ENCODE data around the gene CAPN5. TPM values are rescaled to one million over a fixed set of nuclear protein-coding genes. Genes with fewer than 3 reads are reported as not detected.

CAPN5 gene
- total RNA-seq, 1 experiment from 2014 or later, result 27.4 TPM

DNA sequence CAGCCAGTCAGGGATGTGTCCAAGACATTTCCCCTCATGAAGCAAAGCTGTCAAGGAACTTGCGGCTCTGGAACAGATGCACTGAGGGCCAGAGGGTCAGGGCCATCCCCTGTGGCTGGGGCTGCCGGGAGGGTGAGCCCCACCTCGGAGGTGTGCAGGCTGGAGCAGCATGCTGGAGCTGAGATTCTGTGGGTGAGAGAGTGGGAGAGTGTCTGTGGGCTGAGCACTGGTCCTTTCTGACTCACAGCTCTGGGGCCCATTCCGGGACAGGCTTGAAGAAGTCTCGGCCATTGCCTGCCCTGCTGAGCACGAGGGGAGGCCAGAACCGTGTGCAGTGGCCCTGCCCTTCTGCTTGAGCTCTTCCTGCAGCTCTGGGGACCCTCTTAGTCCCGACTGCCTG lies 38.0 kb downstream of the CAPN5 start:
- peaks cover 8% of the 10 kb centered on the region for H3K36me3 Mint-ChIP-seq
- POLR2A ChIA-PET, result no interaction called here
- no peak overlapping the region for H3K27ac Mint-ChIP-seq

DNA sequence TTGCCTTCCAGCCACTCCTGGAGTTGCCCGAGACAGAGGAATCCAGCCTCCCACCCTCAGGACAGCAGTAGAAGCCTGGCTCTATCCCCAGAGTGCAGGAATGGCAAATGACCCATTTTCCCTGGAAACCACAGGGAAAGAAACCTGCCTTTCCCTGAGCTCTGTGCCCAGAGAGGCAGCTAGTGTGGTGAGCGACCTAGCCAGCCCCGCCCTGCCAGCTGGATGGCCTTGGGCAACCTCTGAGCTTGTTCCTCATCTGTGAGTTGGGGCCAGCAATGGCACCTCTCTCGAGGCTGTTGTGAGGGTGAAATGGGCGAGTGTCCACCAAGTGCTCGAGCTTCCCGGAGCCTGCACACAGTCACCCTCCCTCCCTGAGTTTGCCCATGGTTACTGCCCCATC lies 39.5 kb downstream of the CAPN5 start:
- H3K27ac Mint-ChIP-seq, result no peak overlapping the region
- POLR2A ChIA-PET, result no interaction called here
- H3K9me3 Mint-ChIP-seq, result no peaks in the 10 kb centered on the region
- no peaks in the 10 kb centered on the region for H3K27me3 Mint-ChIP-seq (ENCODE audit: low read depth)
- H3K36me3 Mint-ChIP-seq, result no peaks in the 10 kb centered on the region
- no peak for ATAC-seq
- no peak for DNase-seq (ENCODE audit: low spot score)
- no peak overlapping the region for H3K4me3 Mint-ChIP-seq
- CTCF ChIA-PET, result interaction anchor here (0.7 to 6.0 kb wide), 8 partner anchors 9 to 513 kb away, joined by 3 to 48 read pairs (median 4); no protein-coding TSS in a partner anchor
- no peaks in the 10 kb centered on the region for H3K4me1 Mint-ChIP-seq
- TF ChIP-seq, protein P1, sequence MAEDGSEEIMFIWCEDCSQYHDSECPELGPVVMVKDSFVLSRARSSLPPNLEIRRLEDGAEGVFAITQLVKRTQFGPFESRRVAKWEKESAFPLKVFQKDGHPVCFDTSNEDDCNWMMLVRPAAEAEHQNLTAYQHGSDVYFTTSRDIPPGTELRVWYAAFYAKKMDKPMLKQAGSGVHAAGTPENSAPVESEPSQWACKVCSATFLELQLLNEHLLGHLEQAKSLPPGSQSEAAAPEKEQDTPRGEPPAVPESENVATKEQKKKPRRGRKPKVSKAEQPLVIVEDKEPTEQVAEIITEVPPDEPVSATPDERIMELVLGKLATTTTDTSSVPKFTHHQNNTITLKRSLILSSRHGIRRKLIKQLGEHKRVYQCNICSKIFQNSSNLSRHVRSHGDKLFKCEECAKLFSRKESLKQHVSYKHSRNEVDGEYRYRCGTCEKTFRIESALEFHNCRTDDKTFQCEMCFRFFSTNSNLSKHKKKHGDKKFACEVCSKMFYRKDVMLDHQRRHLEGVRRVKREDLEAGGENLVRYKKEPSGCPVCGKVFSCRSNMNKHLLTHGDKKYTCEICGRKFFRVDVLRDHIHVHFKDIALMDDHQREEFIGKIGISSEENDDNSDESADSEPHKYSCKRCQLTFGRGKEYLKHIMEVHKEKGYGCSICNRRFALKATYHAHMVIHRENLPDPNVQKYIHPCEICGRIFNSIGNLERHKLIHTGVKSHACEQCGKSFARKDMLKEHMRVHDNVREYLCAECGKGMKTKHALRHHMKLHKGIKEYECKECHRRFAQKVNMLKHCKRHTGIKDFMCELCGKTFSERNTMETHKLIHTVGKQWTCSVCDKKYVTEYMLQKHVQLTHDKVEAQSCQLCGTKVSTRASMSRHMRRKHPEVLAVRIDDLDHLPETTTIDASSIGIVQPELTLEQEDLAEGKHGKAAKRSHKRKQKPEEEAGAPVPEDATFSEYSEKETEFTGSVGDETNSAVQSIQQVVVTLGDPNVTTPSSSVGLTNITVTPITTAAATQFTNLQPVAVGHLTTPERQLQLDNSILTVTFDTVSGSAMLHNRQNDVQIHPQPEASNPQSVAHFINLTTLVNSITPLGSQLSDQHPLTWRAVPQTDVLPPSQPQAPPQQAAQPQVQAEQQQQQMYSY (CRISPR knock-in tag; IDR thresholded peaks at IDR 0.05), result no peak
- TF ChIP-seq JAZF1 (CRISPR knock-in tag; IDR thresholded peaks at IDR 0.05) (no peak), NFE2L1 (CRISPR knock-in tag; IDR thresholded peaks at IDR 0.05) (no peak), TEAD4 (CRISPR knock-in tag; IDR thresholded peaks at IDR 0.05) (no peak), RELA (CRISPR knock-in tag; IDR thresholded peaks at IDR 0.05; ENCODE audit: borderline replicate concordance) (no peak), GRHL2 (CRISPR knock-in tag; IDR thresholded peaks at IDR 0.05; ENCODE audit: insufficient replicate concordance, severe bottlenecking) (no peak)
- TF ChIP-seq, protein P2, sequence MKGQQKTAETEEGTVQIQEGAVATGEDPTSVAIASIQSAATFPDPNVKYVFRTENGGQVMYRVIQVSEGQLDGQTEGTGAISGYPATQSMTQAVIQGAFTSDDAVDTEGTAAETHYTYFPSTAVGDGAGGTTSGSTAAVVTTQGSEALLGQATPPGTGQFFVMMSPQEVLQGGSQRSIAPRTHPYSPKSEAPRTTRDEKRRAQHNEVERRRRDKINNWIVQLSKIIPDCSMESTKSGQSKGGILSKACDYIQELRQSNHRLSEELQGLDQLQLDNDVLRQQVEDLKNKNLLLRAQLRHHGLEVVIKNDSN (CRISPR knock-in tag; IDR thresholded peaks at IDR 0.05), result no peak
- TF ChIP-seq, protein P3, sequence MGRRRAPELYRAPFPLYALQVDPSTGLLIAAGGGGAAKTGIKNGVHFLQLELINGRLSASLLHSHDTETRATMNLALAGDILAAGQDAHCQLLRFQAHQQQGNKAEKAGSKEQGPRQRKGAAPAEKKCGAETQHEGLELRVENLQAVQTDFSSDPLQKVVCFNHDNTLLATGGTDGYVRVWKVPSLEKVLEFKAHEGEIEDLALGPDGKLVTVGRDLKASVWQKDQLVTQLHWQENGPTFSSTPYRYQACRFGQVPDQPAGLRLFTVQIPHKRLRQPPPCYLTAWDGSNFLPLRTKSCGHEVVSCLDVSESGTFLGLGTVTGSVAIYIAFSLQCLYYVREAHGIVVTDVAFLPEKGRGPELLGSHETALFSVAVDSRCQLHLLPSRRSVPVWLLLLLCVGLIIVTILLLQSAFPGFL (CRISPR knock-in tag; IDR thresholded peaks at IDR 0.05; ENCODE audit: borderline replicate concordance), result no peak
- TF ChIP-seq, protein P4, sequence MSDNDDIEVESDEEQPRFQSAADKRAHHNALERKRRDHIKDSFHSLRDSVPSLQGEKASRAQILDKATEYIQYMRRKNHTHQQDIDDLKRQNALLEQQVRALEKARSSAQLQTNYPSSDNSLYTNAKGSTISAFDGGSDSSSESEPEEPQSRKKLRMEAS (CRISPR knock-in tag; IDR thresholded peaks at IDR 0.05), result no peak
- TF ChIP-seq, protein P5, sequence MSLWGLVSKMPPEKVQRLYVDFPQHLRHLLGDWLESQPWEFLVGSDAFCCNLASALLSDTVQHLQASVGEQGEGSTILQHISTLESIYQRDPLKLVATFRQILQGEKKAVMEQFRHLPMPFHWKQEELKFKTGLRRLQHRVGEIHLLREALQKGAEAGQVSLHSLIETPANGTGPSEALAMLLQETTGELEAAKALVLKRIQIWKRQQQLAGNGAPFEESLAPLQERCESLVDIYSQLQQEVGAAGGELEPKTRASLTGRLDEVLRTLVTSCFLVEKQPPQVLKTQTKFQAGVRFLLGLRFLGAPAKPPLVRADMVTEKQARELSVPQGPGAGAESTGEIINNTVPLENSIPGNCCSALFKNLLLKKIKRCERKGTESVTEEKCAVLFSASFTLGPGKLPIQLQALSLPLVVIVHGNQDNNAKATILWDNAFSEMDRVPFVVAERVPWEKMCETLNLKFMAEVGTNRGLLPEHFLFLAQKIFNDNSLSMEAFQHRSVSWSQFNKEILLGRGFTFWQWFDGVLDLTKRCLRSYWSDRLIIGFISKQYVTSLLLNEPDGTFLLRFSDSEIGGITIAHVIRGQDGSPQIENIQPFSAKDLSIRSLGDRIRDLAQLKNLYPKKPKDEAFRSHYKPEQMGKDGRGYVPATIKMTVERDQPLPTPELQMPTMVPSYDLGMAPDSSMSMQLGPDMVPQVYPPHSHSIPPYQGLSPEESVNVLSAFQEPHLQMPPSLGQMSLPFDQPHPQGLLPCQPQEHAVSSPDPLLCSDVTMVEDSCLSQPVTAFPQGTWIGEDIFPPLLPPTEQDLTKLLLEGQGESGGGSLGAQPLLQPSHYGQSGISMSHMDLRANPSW (CRISPR knock-in tag; conservative IDR thresholded peaks at IDR 0.05; ENCODE audit: low read depth), result no peak
- TF ChIP-seq, protein P6, sequence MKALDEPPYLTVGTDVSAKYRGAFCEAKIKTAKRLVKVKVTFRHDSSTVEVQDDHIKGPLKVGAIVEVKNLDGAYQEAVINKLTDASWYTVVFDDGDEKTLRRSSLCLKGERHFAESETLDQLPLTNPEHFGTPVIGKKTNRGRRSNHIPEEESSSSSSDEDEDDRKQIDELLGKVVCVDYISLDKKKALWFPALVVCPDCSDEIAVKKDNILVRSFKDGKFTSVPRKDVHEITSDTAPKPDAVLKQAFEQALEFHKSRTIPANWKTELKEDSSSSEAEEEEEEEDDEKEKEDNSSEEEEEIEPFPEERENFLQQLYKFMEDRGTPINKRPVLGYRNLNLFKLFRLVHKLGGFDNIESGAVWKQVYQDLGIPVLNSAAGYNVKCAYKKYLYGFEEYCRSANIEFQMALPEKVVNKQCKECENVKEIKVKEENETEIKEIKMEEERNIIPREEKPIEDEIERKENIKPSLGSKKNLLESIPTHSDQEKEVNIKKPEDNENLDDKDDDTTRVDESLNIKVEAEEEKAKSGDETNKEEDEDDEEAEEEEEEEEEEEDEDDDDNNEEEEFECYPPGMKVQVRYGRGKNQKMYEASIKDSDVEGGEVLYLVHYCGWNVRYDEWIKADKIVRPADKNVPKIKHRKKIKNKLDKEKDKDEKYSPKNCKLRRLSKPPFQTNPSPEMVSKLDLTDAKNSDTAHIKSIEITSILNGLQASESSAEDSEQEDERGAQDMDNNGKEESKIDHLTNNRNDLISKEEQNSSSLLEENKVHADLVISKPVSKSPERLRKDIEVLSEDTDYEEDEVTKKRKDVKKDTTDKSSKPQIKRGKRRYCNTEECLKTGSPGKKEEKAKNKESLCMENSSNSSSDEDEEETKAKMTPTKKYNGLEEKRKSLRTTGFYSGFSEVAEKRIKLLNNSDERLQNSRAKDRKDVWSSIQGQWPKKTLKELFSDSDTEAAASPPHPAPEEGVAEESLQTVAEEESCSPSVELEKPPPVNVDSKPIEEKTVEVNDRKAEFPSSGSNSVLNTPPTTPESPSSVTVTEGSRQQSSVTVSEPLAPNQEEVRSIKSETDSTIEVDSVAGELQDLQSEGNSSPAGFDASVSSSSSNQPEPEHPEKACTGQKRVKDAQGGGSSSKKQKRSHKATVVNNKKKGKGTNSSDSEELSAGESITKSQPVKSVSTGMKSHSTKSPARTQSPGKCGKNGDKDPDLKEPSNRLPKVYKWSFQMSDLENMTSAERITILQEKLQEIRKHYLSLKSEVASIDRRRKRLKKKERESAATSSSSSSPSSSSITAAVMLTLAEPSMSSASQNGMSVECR (CRISPR knock-in tag; IDR thresholded peaks at IDR 0.05; ENCODE audit: borderline replicate concordance), result no peak

More for the DNA sequence above, 38.0 kb downstream of the CAPN5 start:
- CTCF ChIA-PET, result interaction anchor here (1.2 to 6.0 kb wide), 6 partner anchors 8 to 185 kb away, joined by 4 to 48 read pairs (median 5); partner anchors contain the start of gene MYO7A
- Mint-ChIP-seq H3K4me3 (no peak overlapping the region), H3K4me1 (no peaks in the 10 kb centered on the region), H3K27me3 (ENCODE audit: low read depth) (no peaks in the 10 kb centered on the region), H3K9me3 (peaks cover 9% of the 10 kb centered on the region)
- TF ChIP-seq, protein P1 (CRISPR knock-in tag; IDR thresholded peaks at IDR 0.05), result no peak
- TF ChIP-seq SMAD4 (CRISPR knock-in tag; IDR thresholded peaks at IDR 0.05), result no peak
- TF ChIP-seq SOX15 (CRISPR knock-in tag; IDR thresholded peaks at IDR 0.05), result no peak
- TF ChIP-seq, protein P7, sequence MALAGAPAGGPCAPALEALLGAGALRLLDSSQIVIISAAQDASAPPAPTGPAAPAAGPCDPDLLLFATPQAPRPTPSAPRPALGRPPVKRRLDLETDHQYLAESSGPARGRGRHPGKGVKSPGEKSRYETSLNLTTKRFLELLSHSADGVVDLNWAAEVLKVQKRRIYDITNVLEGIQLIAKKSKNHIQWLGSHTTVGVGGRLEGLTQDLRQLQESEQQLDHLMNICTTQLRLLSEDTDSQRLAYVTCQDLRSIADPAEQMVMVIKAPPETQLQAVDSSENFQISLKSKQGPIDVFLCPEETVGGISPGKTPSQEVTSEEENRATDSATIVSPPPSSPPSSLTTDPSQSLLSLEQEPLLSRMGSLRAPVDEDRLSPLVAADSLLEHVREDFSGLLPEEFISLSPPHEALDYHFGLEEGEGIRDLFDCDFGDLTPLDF (CRISPR knock-in tag; IDR thresholded peaks at IDR 0.05), result no peak
- DNase-seq (ENCODE audit: low spot score) (no peak), ATAC-seq (no peak)
